ENCODE measurements around the gene BTBD9.

GRCh38 chr6:38393986-38394385 lies 245.7 kb downstream of the BTBD9 start:
- no peak for TF ChIP-seq CTCF (IDR thresholded peaks at IDR 0.05; ENCODE audit: poor library complexity)
- no peak for TF ChIP-seq EZH2phosphoT487 (IDR thresholded peaks at IDR 0.05; ENCODE audit: low read depth, severe bottlenecking, unreplicated experiment)

Data from hepatocyte (in vitro differentiated cells).